Measurements from ENCODE around the gene PPM1B. TPM values are rescaled to one million over a fixed set of nuclear protein-coding genes. Genes with fewer than 3 reads are reported as not detected.

The PPM1B gene
- total and polyA plus RNA-seq, 2 donors (not counting 1 experiment from before 2014, with no cell fraction given), result 25.8 to 34.5 TPM

- TF ChIP-seq EZH2 (IDR thresholded peaks at IDR 0.05; ENCODE audit: low read length, missing control alignments) (no peak), CTCF (conservative IDR thresholded peaks at IDR 0.05 in 1 of 2, IDR thresholded peaks at IDR 0.05 in 1 of 2; ENCODE audit: low read depth in 1 of 2, low read length in 2 of 2) (no peak)
- Histone ChIP-seq H3K9me3 (ENCODE audit: control insufficient read depth, insufficient read depth, low read depth, low read length) (no peaks in the 10 kb centered on the region), H3K9ac (ENCODE audit: insufficient read depth, low read length) (no peak overlapping the region), H3K27me3 (ENCODE audit: control insufficient read depth, insufficient read depth, low read length) (no peaks in the 10 kb centered on the region), H3K4me1 (ENCODE audit: control insufficient read depth, extremely low read depth, insufficient read depth, low read length) (peaks cover 4% of the 10 kb centered on the region), H2AFZ (ENCODE audit: low read length) (no peak overlapping the region), H3K36me3 (ENCODE audit: control insufficient read depth, insufficient read depth, low read length) (no peaks in the 10 kb centered on the region), H3K4me3 (replicated peaks in 1 of 4; ENCODE audit: control extremely low read depth in 1 of 4, insufficient read depth in 1 of 4, low read depth in 3 of 4, low read length in 4 of 4) (no peak overlapping the region), H4K20me1 (ENCODE audit: control insufficient read depth, extremely low read depth, insufficient read depth, low read length) (no peaks in the 10 kb centered on the region), H3K79me2 (ENCODE audit: control insufficient read depth, insufficient read depth, low read length) (no peaks in the 10 kb centered on the region), H3K27ac (ENCODE audit: insufficient read depth, low read length) (no peak overlapping the region), H3K4me2 (ENCODE audit: extremely low read depth, insufficient read depth, low read length) (no peak overlapping the region)
- no peak for DNase-seq (ENCODE audit: low read depth in 2 of 2)
Measured at GRCh38 chr2:44121899-44122298, 46.8 kb upstream of the PPM1B start.

GRCh38 chr2:44124500-44124899 lies 44.2 kb upstream of the PPM1B start:
- TF ChIP-seq EZH2 (IDR thresholded peaks at IDR 0.05; ENCODE audit: low read length, missing control alignments) (no peak), CTCF (conservative IDR thresholded peaks at IDR 0.05 in 1 of 2, IDR thresholded peaks at IDR 0.05 in 1 of 2; ENCODE audit: low read depth in 1 of 2, low read length in 2 of 2) (no peak)
- no peak for DNase-seq (ENCODE audit: low read depth in 2 of 2)
- no peaks in the 10 kb centered on the region for H3K27me3 ChIP-seq (ENCODE audit: control insufficient read depth, insufficient read depth, low read length)
- no peaks in the 10 kb centered on the region for H3K79me2 ChIP-seq (ENCODE audit: control insufficient read depth, insufficient read depth, low read length)
- no peak overlapping the region for H3K9ac ChIP-seq (ENCODE audit: insufficient read depth, low read length)
- no peak overlapping the region for H3K27ac ChIP-seq (ENCODE audit: insufficient read depth, low read length)
- no peak overlapping the region for H3K4me2 ChIP-seq (ENCODE audit: extremely low read depth, insufficient read depth, low read length)
- no peak overlapping the region for H2AFZ ChIP-seq (ENCODE audit: low read length)
- H3K9me3 ChIP-seq (ENCODE audit: control insufficient read depth, insufficient read depth, low read depth, low read length), result no peaks in the 10 kb centered on the region
- no peaks in the 10 kb centered on the region for H4K20me1 ChIP-seq (ENCODE audit: control insufficient read depth, extremely low read depth, insufficient read depth, low read length)
- H3K36me3 ChIP-seq (ENCODE audit: control insufficient read depth, insufficient read depth, low read length), result no peaks in the 10 kb centered on the region
- H3K4me1 ChIP-seq (ENCODE audit: control insufficient read depth, extremely low read depth, insufficient read depth, low read length), result peaks cover 4% of the 10 kb centered on the region
- H3K4me3 ChIP-seq (replicated peaks in 1 of 4; ENCODE audit: control extremely low read depth in 1 of 4, insufficient read depth in 1 of 4, low read depth in 3 of 4, low read length in 4 of 4), result no peak overlapping the region

- Histone ChIP-seq H3K4me2 (ENCODE audit: extremely low read depth, insufficient read depth, low read length) (no peak overlapping the region), H3K4me3 (replicated peaks in 1 of 4; ENCODE audit: control extremely low read depth in 1 of 4, insufficient read depth in 1 of 4, low read depth in 3 of 4, low read length in 4 of 4) (no peak overlapping the region), H3K27ac (ENCODE audit: insufficient read depth, low read length) (no peak overlapping the region), H3K27me3 (ENCODE audit: control insufficient read depth, insufficient read depth, low read length) (no peaks in the 10 kb centered on the region), H3K9ac (ENCODE audit: insufficient read depth, low read length) (no peak overlapping the region), H3K79me2 (ENCODE audit: control insufficient read depth, insufficient read depth, low read length) (no peaks in the 10 kb centered on the region), H3K36me3 (ENCODE audit: control insufficient read depth, insufficient read depth, low read length) (no peaks in the 10 kb centered on the region), H2AFZ (ENCODE audit: low read length) (no peak overlapping the region), H4K20me1 (ENCODE audit: control insufficient read depth, extremely low read depth, insufficient read depth, low read length) (no peaks in the 10 kb centered on the region), H3K9me3 (ENCODE audit: control insufficient read depth, insufficient read depth, low read depth, low read length) (no peaks in the 10 kb centered on the region), H3K4me1 (ENCODE audit: control insufficient read depth, extremely low read depth, insufficient read depth, low read length) (peaks cover 2% of the 10 kb centered on the region)
- no peak for DNase-seq (ENCODE audit: low read depth in 2 of 2)
- TF ChIP-seq CTCF (conservative IDR thresholded peaks at IDR 0.05 in 1 of 2, IDR thresholded peaks at IDR 0.05 in 1 of 2; ENCODE audit: low read depth in 1 of 2, low read length in 2 of 2) (no peak), EZH2 (IDR thresholded peaks at IDR 0.05; ENCODE audit: low read length, missing control alignments) (no peak)
Measured at GRCh38 chr2:44126106-44126797, 42.4 kb upstream of the PPM1B start.

All from fibroblast of lung (primary cell).